Peyer's patch (tissue), 4 donors: ENCODE data around the gene ZNF578.

Experiments
- CTCF ChIP-seq, 6 experiments: fragments of 450-650 bp in 4 of 6; fragments of 200-600 bp in 2 of 6; sonication (generic) in 1 of 6; IDR thresholded peaks; one replicate each; pipeline ENCODE4 v1.5.1; 2017 to 2019; ENCODE audit warnings: antibody characterized with exemption in 6 of 6, mild to moderate bottlenecking in 3 of 6, moderate library complexity in 1 of 6
- POLR2A ChIP-seq, 2 donors: fragments of 450-650 bp; IDR thresholded peaks; one replicate each; pipeline ENCODE4 v1.5.1; 2017; ENCODE audit warnings: antibody characterized with exemption in 2 of 2, mild to moderate bottlenecking in 2 of 2, moderate library complexity in 2 of 2

GRCh38 chr19:52532480-52532879 lies 79.1 kb downstream of the ZNF578 start:
- TF ChIP-seq CTCF (IDR thresholded peaks at IDR 0.05): no peak
- no peak for TF ChIP-seq POLR2A (IDR thresholded peaks at IDR 0.05)
